Neural progenitor cell (in vitro differentiated cells): ENCODE measurements around the gene TRAM2.

Source experiments
- CTCF ChIP-seq: fragments of 200-600 bp; sonication (generic); IDR thresholded peaks from 2 replicates; pipeline ENCODE4 v1.5.1; 2017; ENCODE audit warnings: antibody characterized with exemption, mild to moderate bottlenecking
- EZH2 ChIP-seq: fragments of 200-600 bp; sonication (generic); IDR thresholded peaks from 2 replicates; pipeline ENCODE4 v1.6.1; 2017; ENCODE audit warnings: antibody characterized with exemption, mild to moderate bottlenecking, moderate library complexity
- EZH2phosphoT487 ChIP-seq: fragments of 200-600 bp; sonication (generic); IDR thresholded peaks from 2 replicates; pipeline ENCODE4 v1.6.1; 2017; ENCODE audit warnings: antibody characterized with exemption

GRCh38 chr6:52494298-52495072, 82.4 kb downstream of the TRAM2 start:
- TF ChIP-seq EZH2 (no peak), CTCF (no peak), EZH2phosphoT487 (no peak)
